D721Med (cell line): ENCODE data around the gene CUX1.

Source experiments
- DNase-seq: peaks from one replicate; pipeline ENCODE4 v3.0.0; 2011; ENCODE audit warnings: low spot score; ENCODE audit not compliant: insufficient read length
- FAIRE-seq: peaks from 2 replicates; lab custom pipeline; 2011; peaks lifted over from hg19 to GRCh38; lab: Jason Lieb, UNC
- CTCF ChIP-seq: IDR thresholded peaks from 2 replicates; pipeline ENCODE4 v1.5.1; 2012; ENCODE audit warnings: mild to moderate bottlenecking, control low read depth; ENCODE audit not compliant: insufficient read depth; ENCODE audit errors: missing control alignments

CUX1 gene

GRCh38 chr7:101780281-101780680 is 37.1 kb upstream of the CUX1 start:
- FAIRE-seq, result no peak
- DNase-seq, result no peak
- TF ChIP-seq CTCF, result no peak

- no peak for TF ChIP-seq CTCF
- no peak for FAIRE-seq
Observed at GRCh38 chr7:101781439-101781838, 36.0 kb upstream of the CUX1 start.

GRCh38 chr7:101782476-101782875 is 35.0 kb upstream of the CUX1 start:
- FAIRE-seq, result no peak
- no peak for TF ChIP-seq CTCF
- no peak for DNase-seq

More at GRCh38 chr7:101781439-101781838, 36.0 kb upstream of the CUX1 start:
- no peak for DNase-seq

- no peak for TF ChIP-seq CTCF
- DNase-seq (no peak), FAIRE-seq (no peak)
Observed at GRCh38 chr7:101782896-101783295, 34.5 kb upstream of the CUX1 start.

- FAIRE-seq (no peak), DNase-seq (no peak)
- no peak for TF ChIP-seq CTCF
Observed at GRCh38 chr7:101783381-101784181, 33.8 kb upstream of the CUX1 start.

- no peak for TF ChIP-seq CTCF
- no peak for FAIRE-seq
- no peak for DNase-seq
Observed at GRCh38 chr7:101784292-101785127, 32.9 kb upstream of the CUX1 start.
